Measurements from ENCODE around the gene TUBA3D. TPM values are rescaled to one million over a fixed set of nuclear protein-coding genes. Genes with fewer than 3 reads are reported as not detected.
"Not testable (repeated sequence)": the region's sequence is repeated elsewhere in the genome, so short reads cannot be mapped to it uniquely, and the experiment has no call there.

The TUBA3D gene
- polyA plus RNA-seq, 2 of the 4 experiments (the other 2 are of a cell fraction), result not detected

DNA sequence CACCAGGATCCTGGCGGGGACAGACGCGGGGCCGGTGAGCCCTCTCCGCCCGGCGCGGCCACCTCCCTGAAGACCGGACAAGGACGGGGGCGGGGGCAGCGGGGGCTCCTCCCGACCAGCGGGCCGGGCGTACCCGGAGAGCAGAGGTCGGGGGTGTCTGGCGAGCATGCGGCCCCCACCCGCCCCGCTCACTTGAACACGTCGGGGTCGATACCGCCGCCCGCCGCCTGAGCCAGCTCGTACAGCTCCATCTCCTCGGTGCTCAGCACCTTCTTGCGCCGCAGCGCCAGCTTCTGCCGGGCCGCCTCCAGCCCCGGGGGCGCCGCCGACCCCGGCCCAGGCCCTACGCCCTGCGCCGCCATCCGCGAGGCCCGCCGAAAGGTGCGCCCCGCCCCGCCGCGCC lies 16.1 kb downstream of the TUBA3D start, which contains the start of gene MZT2A:
TSS of gene MZT2A (minus strand) at position 383 of the 403 bp plus-strand sequence. CDS start at position 362, 21 bp downstream.
- not testable (repeated sequence) for DNase-seq (ENCODE audit: low read depth in 1 of 2, low spot score in 1 of 2); FAIRE-seq; H3K9me3 ChIP-seq
- Histone ChIP-seq H3K27ac (peak within 1 kb of the TSS; percentile 98 to 99), H3K4me2 (peak within 1 kb of the TSS; percentile 99), H3K4me3 (peak within 1 kb of the TSS; percentile 99), H3K4me1 (peaks cover 26% of the 10 kb centered on the region; the same call in 2 of the 3 replicates)
- ChIA-PET CTCF (interaction anchor here (0.6 to 2.7 kb wide), 21 partner anchors 9 to 753 kb away, joined by 3 to 25 read pairs (median 5); partner anchors contain the start of gene CCDC74A), POLR2A (interaction anchor here (1.1 to 1.3 kb wide), 2 partner anchors 181 to 190 kb away, joined by 3 to 5 read pairs; no protein-coding TSS in a partner anchor)
- WGBS (ENCODE audit: missing lambda C conversion rate), result no CpG with 5 or more reads among the region's 53 CpGs
- peak; percentile 45 for TF ChIP-seq PHF8 (IDR thresholded peaks at IDR 0.05; ENCODE audit: borderline replicate concordance, low read depth)
- ATAC-seq, result peak; percentile 5 to 35; a peak in 5 of 6 replicates

DNA sequence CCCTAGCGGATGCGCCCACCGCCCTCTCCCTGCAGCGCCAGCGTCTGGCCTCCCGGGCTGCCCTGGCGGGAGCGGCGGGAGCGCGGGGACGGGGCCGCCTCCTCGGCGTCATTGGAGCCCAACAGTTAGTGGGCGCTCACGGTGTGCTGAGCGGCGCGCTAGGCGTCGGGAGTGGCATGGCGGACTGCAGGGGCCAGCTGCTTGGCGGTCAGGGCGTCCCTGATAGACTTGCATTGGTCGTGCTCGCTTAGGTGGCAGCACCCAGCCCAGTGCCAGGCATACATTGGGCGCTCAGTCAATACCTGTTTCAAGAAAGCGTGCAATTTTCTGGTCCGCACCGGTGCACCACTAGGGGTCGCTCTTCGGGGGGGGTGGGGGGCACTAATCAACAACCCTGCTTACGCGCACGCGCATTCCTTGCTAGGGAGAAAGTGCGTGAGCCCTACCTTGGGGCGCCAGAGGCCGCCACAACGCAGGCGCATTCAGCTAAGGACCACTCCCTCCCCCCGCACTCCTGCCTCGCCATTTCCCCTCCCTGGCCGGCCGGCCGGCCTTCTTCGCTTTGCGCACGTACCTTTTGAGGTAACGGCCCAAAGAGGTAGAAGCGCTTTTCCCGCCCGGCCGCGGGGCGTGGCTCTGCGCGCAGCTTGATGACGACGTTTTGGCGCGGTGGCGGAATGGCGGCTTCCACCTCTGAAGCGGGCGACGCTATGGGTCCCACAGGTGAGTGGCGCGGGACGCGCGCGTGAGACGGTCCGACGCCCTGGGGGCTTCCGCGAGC lies 16.7 kb downstream of the TUBA3D start:
- peak overlapping the region; percentile 98 to 99 for H3K27ac ChIP-seq
- peak overlapping the region; percentile 99 for H3K4me2 ChIP-seq
- ChIA-PET CTCF (interaction anchor here (0.6 to 2.7 kb wide), 31 partner anchors 9 to 754 kb away, joined by 3 to 25 read pairs (median 4); partner anchors contain the start of gene CCDC74A), POLR2A (interaction anchor here (1.0 to 1.3 kb wide), 3 partner anchors 10 to 189 kb away, joined by 3 to 5 read pairs (median 3); no protein-coding TSS in a partner anchor)
- H3K9me3 ChIP-seq, result no peaks in the 10 kb centered on the region
- under 1% methylated on average over 18 of the region's 79 CpGs for WGBS (ENCODE audit: missing lambda C conversion rate)
- ATAC-seq (peak; percentile 83 to 89), DNase-seq (ENCODE audit: low read depth in 1 of 2, low spot score in 1 of 2) (peak; percentile 93 to 98), FAIRE-seq (no peak)
- peaks cover 26% of the 10 kb centered on the region; the same call in 2 of the 3 replicates for H3K4me1 ChIP-seq
- peak overlapping the region; percentile 99 for H3K4me3 ChIP-seq
- TF ChIP-seq POLR2AphosphoS2 (conservative IDR thresholded peaks at IDR 0.05; ENCODE audit: low read length) (no peak), BHLHE40 (IDR thresholded peaks at IDR 0.05; ENCODE audit: low read depth, low read length) (no peak), FOXS1 (CRISPR knock-in tag; IDR thresholded peaks at IDR 0.05) (no peak), NR3C1 (IDR thresholded peaks at IDR 0.05) (no peak), POLR2A (IDR thresholded peaks at IDR 0.05; ENCODE audit: low read length) (peak; percentile 55), RFX5 (IDR thresholded peaks at IDR 0.05) (no peak), KDM1A (IDR thresholded peaks at IDR 0.05; ENCODE audit: low read depth) (no peak), ESRRA (IDR thresholded peaks at IDR 0.05; ENCODE audit: borderline replicate concordance, low read length) (no peak), HOXB13 (CRISPR knock-in tag; IDR thresholded peaks at IDR 0.05; ENCODE audit: low read depth) (no peak), RARB (CRISPR knock-in tag; IDR thresholded peaks at IDR 0.05) (no peak), FOSB (CRISPR knock-in tag; IDR thresholded peaks at IDR 0.05) (no peak), EP300 (IDR thresholded peaks at IDR 0.05) (no peak), JUN (IDR thresholded peaks at IDR 0.05) (peak in 1 of 2 experiments; percentile 38; a peak in 2 of 5 replicates), CEBPB (IDR thresholded peaks at IDR 0.05) (no peak), HEYL (CRISPR knock-in tag; IDR thresholded peaks at IDR 0.05) (no peak), HDAC2 (IDR thresholded peaks at IDR 0.05) (no peak), KDM5A (IDR thresholded peaks at IDR 0.05) (peak; percentile 96), SMC3 (IDR thresholded peaks at IDR 0.05) (peak; percentile 31; the same call in 2 of the 3 replicates), NFE2L2 (conservative IDR thresholded peaks at IDR 0.05; ENCODE audit: low read length) (no peak), RCOR1 (IDR thresholded peaks at IDR 0.05; ENCODE audit: low read depth, low read length) (no peak), HOXA7 (CRISPR knock-in tag; IDR thresholded peaks at IDR 0.05) (no peak), GATA3 (IDR thresholded peaks at IDR 0.05; ENCODE audit: borderline replicate concordance) (peak; percentile 12; the same call in 1 of the 2 replicates), CHD2 (IDR thresholded peaks at IDR 0.05; ENCODE audit: low read length, partially characterized antibody) (no peak)
- TF ChIP-seq, protein P1, sequence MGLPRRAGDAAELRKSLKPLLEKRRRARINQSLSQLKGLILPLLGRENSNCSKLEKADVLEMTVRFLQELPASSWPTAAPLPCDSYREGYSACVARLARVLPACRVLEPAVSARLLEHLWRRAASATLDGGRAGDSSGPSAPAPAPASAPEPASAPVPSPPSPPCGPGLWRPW (IDR thresholded peaks at IDR 0.05), result no peak
- TF ChIP-seq, protein P2, sequence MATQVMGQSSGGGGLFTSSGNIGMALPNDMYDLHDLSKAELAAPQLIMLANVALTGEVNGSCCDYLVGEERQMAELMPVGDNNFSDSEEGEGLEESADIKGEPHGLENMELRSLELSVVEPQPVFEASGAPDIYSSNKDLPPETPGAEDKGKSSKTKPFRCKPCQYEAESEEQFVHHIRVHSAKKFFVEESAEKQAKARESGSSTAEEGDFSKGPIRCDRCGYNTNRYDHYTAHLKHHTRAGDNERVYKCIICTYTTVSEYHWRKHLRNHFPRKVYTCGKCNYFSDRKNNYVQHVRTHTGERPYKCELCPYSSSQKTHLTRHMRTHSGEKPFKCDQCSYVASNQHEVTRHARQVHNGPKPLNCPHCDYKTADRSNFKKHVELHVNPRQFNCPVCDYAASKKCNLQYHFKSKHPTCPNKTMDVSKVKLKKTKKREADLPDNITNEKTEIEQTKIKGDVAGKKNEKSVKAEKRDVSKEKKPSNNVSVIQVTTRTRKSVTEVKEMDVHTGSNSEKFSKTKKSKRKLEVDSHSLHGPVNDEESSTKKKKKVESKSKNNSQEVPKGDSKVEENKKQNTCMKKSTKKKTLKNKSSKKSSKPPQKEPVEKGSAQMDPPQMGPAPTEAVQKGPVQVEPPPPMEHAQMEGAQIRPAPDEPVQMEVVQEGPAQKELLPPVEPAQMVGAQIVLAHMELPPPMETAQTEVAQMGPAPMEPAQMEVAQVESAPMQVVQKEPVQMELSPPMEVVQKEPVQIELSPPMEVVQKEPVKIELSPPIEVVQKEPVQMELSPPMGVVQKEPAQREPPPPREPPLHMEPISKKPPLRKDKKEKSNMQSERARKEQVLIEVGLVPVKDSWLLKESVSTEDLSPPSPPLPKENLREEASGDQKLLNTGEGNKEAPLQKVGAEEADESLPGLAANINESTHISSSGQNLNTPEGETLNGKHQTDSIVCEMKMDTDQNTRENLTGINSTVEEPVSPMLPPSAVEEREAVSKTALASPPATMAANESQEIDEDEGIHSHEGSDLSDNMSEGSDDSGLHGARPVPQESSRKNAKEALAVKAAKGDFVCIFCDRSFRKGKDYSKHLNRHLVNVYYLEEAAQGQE (IDR thresholded peaks at IDR 0.05), result no peak
- TF ChIP-seq, protein P3, sequence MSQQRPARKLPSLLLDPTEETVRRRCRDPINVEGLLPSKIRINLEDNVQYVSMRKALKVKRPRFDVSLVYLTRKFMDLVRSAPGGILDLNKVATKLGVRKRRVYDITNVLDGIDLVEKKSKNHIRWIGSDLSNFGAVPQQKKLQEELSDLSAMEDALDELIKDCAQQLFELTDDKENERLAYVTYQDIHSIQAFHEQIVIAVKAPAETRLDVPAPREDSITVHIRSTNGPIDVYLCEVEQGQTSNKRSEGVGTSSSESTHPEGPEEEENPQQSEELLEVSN (IDR thresholded peaks at IDR 0.05; ENCODE audit: borderline replicate concordance, low read depth), result peak; percentile 74; the same call in 1 of the 2 replicates
- TF ChIP-seq, protein P4, sequence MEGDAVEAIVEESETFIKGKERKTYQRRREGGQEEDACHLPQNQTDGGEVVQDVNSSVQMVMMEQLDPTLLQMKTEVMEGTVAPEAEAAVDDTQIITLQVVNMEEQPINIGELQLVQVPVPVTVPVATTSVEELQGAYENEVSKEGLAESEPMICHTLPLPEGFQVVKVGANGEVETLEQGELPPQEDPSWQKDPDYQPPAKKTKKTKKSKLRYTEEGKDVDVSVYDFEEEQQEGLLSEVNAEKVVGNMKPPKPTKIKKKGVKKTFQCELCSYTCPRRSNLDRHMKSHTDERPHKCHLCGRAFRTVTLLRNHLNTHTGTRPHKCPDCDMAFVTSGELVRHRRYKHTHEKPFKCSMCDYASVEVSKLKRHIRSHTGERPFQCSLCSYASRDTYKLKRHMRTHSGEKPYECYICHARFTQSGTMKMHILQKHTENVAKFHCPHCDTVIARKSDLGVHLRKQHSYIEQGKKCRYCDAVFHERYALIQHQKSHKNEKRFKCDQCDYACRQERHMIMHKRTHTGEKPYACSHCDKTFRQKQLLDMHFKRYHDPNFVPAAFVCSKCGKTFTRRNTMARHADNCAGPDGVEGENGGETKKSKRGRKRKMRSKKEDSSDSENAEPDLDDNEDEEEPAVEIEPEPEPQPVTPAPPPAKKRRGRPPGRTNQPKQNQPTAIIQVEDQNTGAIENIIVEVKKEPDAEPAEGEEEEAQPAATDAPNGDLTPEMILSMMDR (IDR thresholded peaks at IDR 0.05), result peak; percentile 85
- TF ChIP-seq, protein P5, sequence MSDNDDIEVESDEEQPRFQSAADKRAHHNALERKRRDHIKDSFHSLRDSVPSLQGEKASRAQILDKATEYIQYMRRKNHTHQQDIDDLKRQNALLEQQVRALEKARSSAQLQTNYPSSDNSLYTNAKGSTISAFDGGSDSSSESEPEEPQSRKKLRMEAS (IDR thresholded peaks at IDR 0.05), result peak; percentile 76
- TF ChIP-seq, protein P6, sequence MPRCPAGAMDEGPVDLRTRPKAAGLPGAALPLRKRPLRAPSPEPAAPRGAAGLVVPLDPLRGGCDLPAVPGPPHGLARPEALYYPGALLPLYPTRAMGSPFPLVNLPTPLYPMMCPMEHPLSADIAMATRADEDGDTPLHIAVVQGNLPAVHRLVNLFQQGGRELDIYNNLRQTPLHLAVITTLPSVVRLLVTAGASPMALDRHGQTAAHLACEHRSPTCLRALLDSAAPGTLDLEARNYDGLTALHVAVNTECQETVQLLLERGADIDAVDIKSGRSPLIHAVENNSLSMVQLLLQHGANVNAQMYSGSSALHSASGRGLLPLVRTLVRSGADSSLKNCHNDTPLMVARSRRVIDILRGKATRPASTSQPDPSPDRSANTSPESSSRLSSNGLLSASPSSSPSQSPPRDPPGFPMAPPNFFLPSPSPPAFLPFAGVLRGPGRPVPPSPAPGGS (IDR thresholded peaks at IDR 0.05), result no peak

Measured in A549 (cell line).